GM23338 (cell line): Measurements from ENCODE around the gene COX6B2.

Source experiments
- CREB1 ChIP-seq: fragments of 250-450 bp; sonication (Bioruptor Pico); IDR thresholded peaks from 2 replicates; pipeline ENCODE4 v1.5.0; 2020; ENCODE audit warnings: low read depth, mild to moderate bottlenecking, moderate library complexity
- CTCF ChIP-seq, 2 experiments: fragments of 200-600 bp in 1 of 2; sonication (generic) in 1 of 2; conservative IDR thresholded peaks; 2 replicates each; pipeline versions ENCODE4 v1.5.1 to v1.6.1; 2016 to 2017; ENCODE audit warnings: antibody characterized with exemption in 2 of 2, low read depth in 2 of 2, mild to moderate bottlenecking in 2 of 2, moderate library complexity in 1 of 2
- EZH2 ChIP-seq: fragments of 200-600 bp; sonication (generic); IDR thresholded peaks from one replicate; pipeline ENCODE4 v1.8.0; 2017; ENCODE audit warnings: antibody characterized with exemption, mild to moderate bottlenecking, low read depth; ENCODE audit not compliant: unreplicated experiment
- EZH2phosphoT487 ChIP-seq: fragments of 200-600 bp; sonication (generic); IDR thresholded peaks from one replicate; pipeline ENCODE4 v1.8.1; 2018; ENCODE audit warnings: antibody characterized with exemption; ENCODE audit not compliant: unreplicated experiment
- JUNB ChIP-seq: IDR thresholded peaks from one replicate; pipeline ENCODE4 v1.6.1; 2016; ENCODE audit warnings: antibody characterized with exemption; ENCODE audit not compliant: unreplicated experiment
- NANOG ChIP-seq: IDR thresholded peaks from 2 replicates; pipeline ENCODE4 v1.6.1; 2016; ENCODE audit warnings: antibody characterized with exemption, borderline replicate concordance
- POLR2AphosphoS5 ChIP-seq: IDR thresholded peaks from 2 replicates; pipeline ENCODE4 v1.6.1; 2016; ENCODE audit warnings: antibody characterized with exemption, low read depth
- REST ChIP-seq: IDR thresholded peaks from one replicate; pipeline ENCODE4 v1.6.1; 2018; ENCODE audit warnings: antibody characterized with exemption; ENCODE audit not compliant: unreplicated experiment
- STAT1 ChIP-seq: IDR thresholded peaks from one replicate; pipeline ENCODE4 v1.6.1; 2016; ENCODE audit warnings: antibody characterized with exemption; ENCODE audit not compliant: unreplicated experiment
- ZNF462 ChIP-seq: fragments of 250-450 bp; sonication (Bioruptor Pico); IDR thresholded peaks from 2 replicates; pipeline ENCODE4 v1.5.0; 2020; ENCODE audit warnings: mild to moderate bottlenecking, moderate library complexity

- TF ChIP-seq EZH2 (no peak), CTCF (conservative IDR thresholded peaks at IDR 0.05; ENCODE audit: low read depth in 2 of 2) (no peak), REST (no peak), CREB1 (CRISPR knock-in tag) (no peak), EZH2phosphoT487 (no peak), NANOG (no peak), POLR2AphosphoS5 (no peak), JUNB (no peak), STAT1 (no peak), ZNF462 (no peak)
These were observed 10.7 kb upstream of the COX6B2 start for GRCh38 chr19:55365245-55365644.
